SK-N-SH treated with all-trans-retinoic acid at 6 μM for 48 hours (cell line): Measurements from ENCODE around the gene SYTL3.

Experiments used
- ATAC-seq: fragments of 200-7000 bp; cut with Tn5 transposase; 3 replicates; pipeline ENCODE4 v1.9.1; 2020; ENCODE audit warnings: mild to moderate bottlenecking, moderate library complexity
- ARNTL ChIP-seq: fragments of 450-650 bp; formaldehyde crosslinking; IDR thresholded peaks from 2 replicates; pipeline ENCODE4 v1.5.0; 2020; ENCODE audit warnings: low read depth, mild to moderate bottlenecking, moderate library complexity, borderline replicate concordance
- BACH2 ChIP-seq: fragments of 250-450 bp; sonication (Bioruptor Pico); IDR thresholded peaks from 2 replicates; pipeline ENCODE4 v1.9.0; 2021; ENCODE audit warnings: mild to moderate bottlenecking, borderline replicate concordance
- CSDC2 ChIP-seq: fragments of 250-450 bp; sonication (Bioruptor Pico); IDR thresholded peaks from 2 replicates; pipeline ENCODE4 v1.5.0; 2020; ENCODE audit warnings: mild to moderate bottlenecking, moderate library complexity
- CSRNP3 ChIP-seq: fragments of 250-450 bp; sonication (Bioruptor Pico); IDR thresholded peaks from 2 replicates; pipeline ENCODE4 v1.5.1; 2021; ENCODE audit warnings: mild to moderate bottlenecking, moderate library complexity
- ESRRG ChIP-seq: fragments of 250-450 bp; sonication (Bioruptor Pico); IDR thresholded peaks from 2 replicates; pipeline ENCODE4 v1.6.1; 2021; ENCODE audit warnings: mild to moderate bottlenecking
- ISL1 ChIP-seq: fragments of 250-450 bp; sonication (Bioruptor Pico); IDR thresholded peaks from 2 replicates; pipeline ENCODE4 v2.1.2; 2022; ENCODE audit warnings: mild to moderate bottlenecking, moderate library complexity
- PPARA ChIP-seq: fragments of 250-450 bp; sonication (Bioruptor Pico); IDR thresholded peaks from 2 replicates; pipeline ENCODE4 v1.5.0; 2020; ENCODE audit warnings: mild to moderate bottlenecking, borderline replicate concordance
- RARB ChIP-seq: fragments of 250-450 bp; sonication (Bioruptor Pico); IDR thresholded peaks from 2 replicates; pipeline ENCODE4 v1.8.0; 2021; ENCODE audit warnings: mild to moderate bottlenecking, moderate library complexity
- TCF4 ChIP-seq: fragments of 250-450 bp; sonication (Bioruptor Pico); IDR thresholded peaks from 2 replicates; pipeline ENCODE4 v1.8.0; 2021; ENCODE audit warnings: mild to moderate bottlenecking, moderate library complexity, borderline replicate concordance
- TOX ChIP-seq: fragments of 250-450 bp; sonication (Bioruptor Pico); IDR thresholded peaks from 2 replicates; pipeline ENCODE4 v1.8.0; 2021; ENCODE audit warnings: mild to moderate bottlenecking, moderate library complexity, borderline replicate concordance
- TSHZ2 ChIP-seq: fragments of 250-450 bp; sonication (Bioruptor Pico); IDR thresholded peaks from 2 replicates; pipeline ENCODE4 v1.5.0; 2020; ENCODE audit warnings: mild to moderate bottlenecking, moderate library complexity
- ZC3H10 ChIP-seq: fragments of 250-450 bp; sonication (Bioruptor Pico); IDR thresholded peaks from 2 replicates; pipeline ENCODE4 v1.5.1; 2021; ENCODE audit warnings: mild to moderate bottlenecking, moderate library complexity
- ZFP3 ChIP-seq: fragments of 250-450 bp; sonication (Bioruptor Pico); IDR thresholded peaks from 2 replicates; pipeline ENCODE4 v1.5.0; 2020; ENCODE audit warnings: mild to moderate bottlenecking, moderate library complexity
- ZFP30 ChIP-seq: fragments of 450-650 bp; formaldehyde crosslinking; IDR thresholded peaks from 2 replicates; pipeline ENCODE4 v1.5.0; 2022; ENCODE audit warnings: mild to moderate bottlenecking, moderate library complexity
- ZNF70 ChIP-seq: fragments of 450-650 bp; formaldehyde crosslinking; IDR thresholded peaks from 2 replicates; pipeline ENCODE4 v1.5.0; 2020; ENCODE audit warnings: mild to moderate bottlenecking, moderate library complexity
- TF ChIP-seq, protein P1 (sequence below): fragments of 250-450 bp; sonication (Bioruptor Pico); IDR thresholded peaks from 2 replicates; pipeline ENCODE4 v1.5.1; 2020; ENCODE audit warnings: low read depth, mild to moderate bottlenecking, moderate library complexity
- TF ChIP-seq, protein P2 (sequence below): fragments of 250-450 bp; sonication (Bioruptor Pico); IDR thresholded peaks from 2 replicates; pipeline ENCODE4 v1.8.0; 2020; ENCODE audit warnings: mild to moderate bottlenecking, moderate library complexity, borderline replicate concordance
- TF ChIP-seq, protein P3 (sequence below): fragments of 250-450 bp; sonication (Bioruptor Pico); IDR thresholded peaks from 2 replicates; pipeline ENCODE4 v1.8.0; 2021; ENCODE audit warnings: low read depth, mild to moderate bottlenecking, moderate library complexity, borderline replicate concordance

Gene SYTL3

GRCh38 chr6:158744986-158745430, 95.2 kb downstream of the SYTL3 start:
- TF ChIP-seq TSHZ2 (CRISPR knock-in tag) (peak; percentile 13; the same call in 1 of the 2 replicates), ZFP30 (no peak), ISL1 (peak; percentile 80)

GRCh38 chr6:158751224-158751623, 101.4 kb downstream of the SYTL3 start:
- ATAC-seq, result no peak
- TF ChIP-seq ISL1 (no peak), TCF4 (CRISPR knock-in tag) (no peak), ESRRG (CRISPR knock-in tag) (no peak), RARB (CRISPR knock-in tag) (no peak), CSRNP3 (CRISPR knock-in tag) (no peak), ZFP30 (no peak), TOX (no peak), PPARA (no peak), TSHZ2 (CRISPR knock-in tag) (no peak), ZC3H10 (no peak)
- TF ChIP-seq, protein P1, sequence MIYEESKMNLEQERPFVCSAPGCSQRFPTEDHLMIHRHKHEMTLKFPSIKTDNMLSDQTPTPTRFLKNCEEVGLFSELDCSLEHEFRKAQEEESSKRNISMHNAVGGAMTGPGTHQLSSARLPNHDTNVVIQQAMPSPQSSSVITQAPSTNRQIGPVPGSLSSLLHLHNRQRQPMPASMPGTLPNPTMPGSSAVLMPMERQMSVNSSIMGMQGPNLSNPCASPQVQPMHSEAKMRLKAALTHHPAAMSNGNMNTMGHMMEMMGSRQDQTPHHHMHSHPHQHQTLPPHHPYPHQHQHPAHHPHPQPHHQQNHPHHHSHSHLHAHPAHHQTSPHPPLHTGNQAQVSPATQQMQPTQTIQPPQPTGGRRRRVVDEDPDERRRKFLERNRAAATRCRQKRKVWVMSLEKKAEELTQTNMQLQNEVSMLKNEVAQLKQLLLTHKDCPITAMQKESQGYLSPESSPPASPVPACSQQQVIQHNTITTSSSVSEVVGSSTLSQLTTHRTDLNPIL (CRISPR knock-in tag), result no peak

More at GRCh38 chr6:158744986-158745430, 95.2 kb downstream of the SYTL3 start:
- peak; percentile 64; the same call in 1 of the 3 replicates for ATAC-seq

DNA sequence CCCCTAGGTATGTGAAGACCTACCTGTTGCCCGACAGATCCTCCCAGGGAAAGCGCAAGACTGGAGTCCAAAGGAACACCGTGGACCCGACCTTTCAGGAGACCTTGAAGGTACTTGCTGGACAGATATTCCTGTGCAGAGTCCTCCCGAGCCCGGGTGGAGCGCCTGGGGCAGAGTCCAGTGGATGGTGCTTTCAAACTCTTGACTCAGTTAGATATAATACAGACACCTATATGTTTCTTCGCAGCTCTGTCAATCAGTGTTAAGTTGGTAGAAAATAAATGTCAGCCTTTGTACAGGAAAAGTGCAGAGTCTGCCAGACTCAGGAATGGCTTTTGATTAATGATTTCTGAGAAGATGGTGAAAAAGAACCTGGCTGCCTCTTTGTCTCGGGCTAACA, 102.1 kb downstream of the SYTL3 start:
- ATAC-seq, result peak; percentile 22
- TF ChIP-seq, protein P1 (CRISPR knock-in tag), result no peak
- TF ChIP-seq TSHZ2 (CRISPR knock-in tag) (no peak), ARNTL (no peak), ZFP3 (no peak), CSRNP3 (CRISPR knock-in tag) (no peak), ZFP30 (no peak), PPARA (no peak), BACH2 (no peak), TCF4 (CRISPR knock-in tag) (no peak), CSDC2 (CRISPR knock-in tag) (no peak), ZNF70 (CRISPR knock-in tag) (no peak)
- TF ChIP-seq, protein P2, sequence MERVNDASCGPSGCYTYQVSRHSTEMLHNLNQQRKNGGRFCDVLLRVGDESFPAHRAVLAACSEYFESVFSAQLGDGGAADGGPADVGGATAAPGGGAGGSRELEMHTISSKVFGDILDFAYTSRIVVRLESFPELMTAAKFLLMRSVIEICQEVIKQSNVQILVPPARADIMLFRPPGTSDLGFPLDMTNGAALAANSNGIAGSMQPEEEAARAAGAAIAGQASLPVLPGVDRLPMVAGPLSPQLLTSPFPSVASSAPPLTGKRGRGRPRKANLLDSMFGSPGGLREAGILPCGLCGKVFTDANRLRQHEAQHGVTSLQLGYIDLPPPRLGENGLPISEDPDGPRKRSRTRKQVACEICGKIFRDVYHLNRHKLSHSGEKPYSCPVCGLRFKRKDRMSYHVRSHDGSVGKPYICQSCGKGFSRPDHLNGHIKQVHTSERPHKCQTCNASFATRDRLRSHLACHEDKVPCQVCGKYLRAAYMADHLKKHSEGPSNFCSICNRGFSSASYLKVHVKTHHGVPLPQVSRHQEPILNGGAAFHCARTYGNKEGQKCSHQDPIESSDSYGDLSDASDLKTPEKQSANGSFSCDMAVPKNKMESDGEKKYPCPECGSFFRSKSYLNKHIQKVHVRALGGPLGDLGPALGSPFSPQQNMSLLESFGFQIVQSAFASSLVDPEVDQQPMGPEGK (CRISPR knock-in tag), result no peak
- TF ChIP-seq, protein P3, sequence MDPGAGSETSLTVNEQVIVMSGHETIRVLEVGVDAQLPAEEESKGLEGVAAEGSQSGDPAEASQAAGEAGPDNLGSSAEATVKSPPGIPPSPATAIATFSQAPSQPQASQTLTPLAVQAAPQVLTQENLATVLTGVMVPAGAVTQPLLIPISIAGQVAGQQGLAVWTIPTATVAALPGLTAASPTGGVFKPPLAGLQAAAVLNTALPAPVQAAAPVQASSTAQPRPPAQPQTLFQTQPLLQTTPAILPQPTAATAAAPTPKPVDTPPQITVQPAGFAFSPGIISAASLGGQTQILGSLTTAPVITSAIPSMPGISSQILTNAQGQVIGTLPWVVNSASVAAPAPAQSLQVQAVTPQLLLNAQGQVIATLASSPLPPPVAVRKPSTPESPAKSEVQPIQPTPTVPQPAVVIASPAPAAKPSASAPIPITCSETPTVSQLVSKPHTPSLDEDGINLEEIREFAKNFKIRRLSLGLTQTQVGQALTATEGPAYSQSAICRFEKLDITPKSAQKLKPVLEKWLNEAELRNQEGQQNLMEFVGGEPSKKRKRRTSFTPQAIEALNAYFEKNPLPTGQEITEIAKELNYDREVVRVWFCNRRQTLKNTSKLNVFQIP, result no peak
- TF ChIP-seq, all 23 proteins: peak for 0
